Measurements from ENCODE around the gene ABCC4. TPM values are rescaled to one million over a fixed set of nuclear protein-coding genes. Genes with fewer than 3 reads are reported as not detected.

Gene ABCC4
- polyA plus RNA-seq, 1 donor from 2014 or later, result 2.4 TPM

DNA sequence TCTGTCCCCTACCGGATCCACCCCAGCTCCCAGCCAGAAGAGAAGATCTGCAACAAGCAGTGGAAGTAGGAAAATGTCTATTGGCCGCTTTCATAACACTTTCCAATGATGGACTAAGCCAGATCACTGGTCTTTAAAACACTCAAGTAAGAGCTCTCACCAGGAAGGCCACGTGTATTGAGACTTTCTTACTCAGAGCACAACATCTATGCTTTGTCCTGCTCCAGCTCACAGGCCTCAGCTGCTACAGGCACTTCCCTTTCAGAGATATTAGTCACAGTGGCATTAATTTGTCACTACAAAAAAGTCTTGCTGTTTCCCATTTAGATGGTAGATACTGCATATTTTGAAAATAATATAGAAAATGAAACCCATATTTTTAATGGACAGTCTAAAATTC, 164.2 kb downstream of the ABCC4 start:
- Histone ChIP-seq H3K27me3 (ENCODE audit: insufficient read depth, low read depth, low read length) (no peaks in the 10 kb centered on the region), H3K9me2 (ENCODE audit: insufficient read depth, low read length) (no peaks in the 10 kb centered on the region), H3K79me2 (replicated peaks; ENCODE audit: insufficient read depth, low read length) (no peaks in the 10 kb centered on the region)

DNA sequence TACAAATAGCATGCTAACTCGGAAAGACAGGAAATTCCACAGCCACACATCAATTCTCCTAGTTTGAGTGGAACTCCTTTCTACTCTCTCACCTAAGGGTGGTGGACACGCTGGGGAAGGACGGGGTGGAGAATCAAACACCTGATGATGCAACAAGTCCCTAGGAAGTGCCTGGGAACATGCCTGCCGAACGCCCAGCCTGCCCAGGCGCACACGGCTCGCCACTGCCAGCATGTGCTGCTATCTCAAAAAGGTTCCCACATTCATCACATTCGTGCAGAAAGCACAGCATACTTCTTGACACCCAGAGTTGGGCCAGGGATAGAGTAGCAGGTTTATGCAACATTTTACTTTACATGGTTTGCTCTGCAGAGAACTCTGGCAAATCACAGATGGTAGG, 164.6 kb downstream of the ABCC4 start:
- Histone ChIP-seq H2AFZ (ENCODE audit: low read depth, low read length) (no peak overlapping the region), H3K36me3 (ENCODE audit: insufficient read depth, low read length) (no peaks in the 10 kb centered on the region), H3K9me2 (ENCODE audit: insufficient read depth, low read length) (no peaks in the 10 kb centered on the region), H3F3A (ENCODE audit: insufficient read depth, low read length, poor library complexity, severe bottlenecking) (no peaks in the 10 kb centered on the region), H3K4me2 (ENCODE audit: low read length) (no peak overlapping the region), H3K9me3 (ENCODE audit: low read length) (no peaks in the 10 kb centered on the region), H3K27me3 (ENCODE audit: insufficient read depth, low read depth, low read length) (no peaks in the 10 kb centered on the region), H4K20me1 (ENCODE audit: insufficient read depth) (no peaks in the 10 kb centered on the region), H3K9ac (ENCODE audit: low read length) (no peak overlapping the region), H3K27ac (ENCODE audit: low read length) (no peak overlapping the region), H3K4me3 (ENCODE audit: low read length) (no peak overlapping the region), H3K79me2 (replicated peaks; ENCODE audit: insufficient read depth, low read length) (no peaks in the 10 kb centered on the region)
- no peak for TF ChIP-seq SMC3 (conservative IDR thresholded peaks at IDR 0.05; ENCODE audit: poor library complexity)
- no peak for TF ChIP-seq RAD21 (conservative IDR thresholded peaks at IDR 0.05)
- TF ChIP-seq EP300 (conservative IDR thresholded peaks at IDR 0.05; ENCODE audit: poor library complexity, severe bottlenecking), result no peak

More for the DNA sequence above, 164.2 kb downstream of the ABCC4 start:
- H4K20me1 ChIP-seq (ENCODE audit: insufficient read depth), result no peaks in the 10 kb centered on the region
- no peaks in the 10 kb centered on the region for H3F3A ChIP-seq (ENCODE audit: insufficient read depth, low read length, poor library complexity, severe bottlenecking)
- no peak overlapping the region for H2AFZ ChIP-seq (ENCODE audit: low read depth, low read length)
- no peaks in the 10 kb centered on the region for H3K9me3 ChIP-seq (ENCODE audit: low read length)
- H3K27ac ChIP-seq (ENCODE audit: low read length), result no peak overlapping the region
- no peak overlapping the region for H3K4me2 ChIP-seq (ENCODE audit: low read length)
- no peaks in the 10 kb centered on the region for H3K36me3 ChIP-seq (ENCODE audit: insufficient read depth, low read length)
- no peak overlapping the region for H3K9ac ChIP-seq (ENCODE audit: low read length)
- no peak overlapping the region for H3K4me3 ChIP-seq (ENCODE audit: low read length)
- TF ChIP-seq TAF1 (IDR thresholded peaks at IDR 0.05; ENCODE audit: low read depth), result no peak
- TF ChIP-seq, protein P1, sequence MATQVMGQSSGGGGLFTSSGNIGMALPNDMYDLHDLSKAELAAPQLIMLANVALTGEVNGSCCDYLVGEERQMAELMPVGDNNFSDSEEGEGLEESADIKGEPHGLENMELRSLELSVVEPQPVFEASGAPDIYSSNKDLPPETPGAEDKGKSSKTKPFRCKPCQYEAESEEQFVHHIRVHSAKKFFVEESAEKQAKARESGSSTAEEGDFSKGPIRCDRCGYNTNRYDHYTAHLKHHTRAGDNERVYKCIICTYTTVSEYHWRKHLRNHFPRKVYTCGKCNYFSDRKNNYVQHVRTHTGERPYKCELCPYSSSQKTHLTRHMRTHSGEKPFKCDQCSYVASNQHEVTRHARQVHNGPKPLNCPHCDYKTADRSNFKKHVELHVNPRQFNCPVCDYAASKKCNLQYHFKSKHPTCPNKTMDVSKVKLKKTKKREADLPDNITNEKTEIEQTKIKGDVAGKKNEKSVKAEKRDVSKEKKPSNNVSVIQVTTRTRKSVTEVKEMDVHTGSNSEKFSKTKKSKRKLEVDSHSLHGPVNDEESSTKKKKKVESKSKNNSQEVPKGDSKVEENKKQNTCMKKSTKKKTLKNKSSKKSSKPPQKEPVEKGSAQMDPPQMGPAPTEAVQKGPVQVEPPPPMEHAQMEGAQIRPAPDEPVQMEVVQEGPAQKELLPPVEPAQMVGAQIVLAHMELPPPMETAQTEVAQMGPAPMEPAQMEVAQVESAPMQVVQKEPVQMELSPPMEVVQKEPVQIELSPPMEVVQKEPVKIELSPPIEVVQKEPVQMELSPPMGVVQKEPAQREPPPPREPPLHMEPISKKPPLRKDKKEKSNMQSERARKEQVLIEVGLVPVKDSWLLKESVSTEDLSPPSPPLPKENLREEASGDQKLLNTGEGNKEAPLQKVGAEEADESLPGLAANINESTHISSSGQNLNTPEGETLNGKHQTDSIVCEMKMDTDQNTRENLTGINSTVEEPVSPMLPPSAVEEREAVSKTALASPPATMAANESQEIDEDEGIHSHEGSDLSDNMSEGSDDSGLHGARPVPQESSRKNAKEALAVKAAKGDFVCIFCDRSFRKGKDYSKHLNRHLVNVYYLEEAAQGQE (IDR thresholded peaks at IDR 0.05; ENCODE audit: borderline replicate concordance), result no peak
- no peak for TF ChIP-seq POLR2AphosphoS5 (IDR thresholded peaks at IDR 0.05)
- TF ChIP-seq, protein P2, sequence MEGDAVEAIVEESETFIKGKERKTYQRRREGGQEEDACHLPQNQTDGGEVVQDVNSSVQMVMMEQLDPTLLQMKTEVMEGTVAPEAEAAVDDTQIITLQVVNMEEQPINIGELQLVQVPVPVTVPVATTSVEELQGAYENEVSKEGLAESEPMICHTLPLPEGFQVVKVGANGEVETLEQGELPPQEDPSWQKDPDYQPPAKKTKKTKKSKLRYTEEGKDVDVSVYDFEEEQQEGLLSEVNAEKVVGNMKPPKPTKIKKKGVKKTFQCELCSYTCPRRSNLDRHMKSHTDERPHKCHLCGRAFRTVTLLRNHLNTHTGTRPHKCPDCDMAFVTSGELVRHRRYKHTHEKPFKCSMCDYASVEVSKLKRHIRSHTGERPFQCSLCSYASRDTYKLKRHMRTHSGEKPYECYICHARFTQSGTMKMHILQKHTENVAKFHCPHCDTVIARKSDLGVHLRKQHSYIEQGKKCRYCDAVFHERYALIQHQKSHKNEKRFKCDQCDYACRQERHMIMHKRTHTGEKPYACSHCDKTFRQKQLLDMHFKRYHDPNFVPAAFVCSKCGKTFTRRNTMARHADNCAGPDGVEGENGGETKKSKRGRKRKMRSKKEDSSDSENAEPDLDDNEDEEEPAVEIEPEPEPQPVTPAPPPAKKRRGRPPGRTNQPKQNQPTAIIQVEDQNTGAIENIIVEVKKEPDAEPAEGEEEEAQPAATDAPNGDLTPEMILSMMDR (IDR thresholded peaks at IDR 0.05; ENCODE audit: poor library complexity, severe bottlenecking), result no peak
- no peak for TF ChIP-seq EP300 (conservative IDR thresholded peaks at IDR 0.05; ENCODE audit: poor library complexity, severe bottlenecking)
- no peak for TF ChIP-seq MXI1 (conservative IDR thresholded peaks at IDR 0.05; ENCODE audit: poor library complexity, severe bottlenecking)
- no peak for TF ChIP-seq SMC3 (conservative IDR thresholded peaks at IDR 0.05; ENCODE audit: poor library complexity)
- TF ChIP-seq EZH2 (IDR thresholded peaks at IDR 0.05; ENCODE audit: borderline replicate concordance, insufficient read depth, low read length, poor library complexity, severe bottlenecking), result no peak
- no peak for TF ChIP-seq RAD21 (conservative IDR thresholded peaks at IDR 0.05)

DNA sequence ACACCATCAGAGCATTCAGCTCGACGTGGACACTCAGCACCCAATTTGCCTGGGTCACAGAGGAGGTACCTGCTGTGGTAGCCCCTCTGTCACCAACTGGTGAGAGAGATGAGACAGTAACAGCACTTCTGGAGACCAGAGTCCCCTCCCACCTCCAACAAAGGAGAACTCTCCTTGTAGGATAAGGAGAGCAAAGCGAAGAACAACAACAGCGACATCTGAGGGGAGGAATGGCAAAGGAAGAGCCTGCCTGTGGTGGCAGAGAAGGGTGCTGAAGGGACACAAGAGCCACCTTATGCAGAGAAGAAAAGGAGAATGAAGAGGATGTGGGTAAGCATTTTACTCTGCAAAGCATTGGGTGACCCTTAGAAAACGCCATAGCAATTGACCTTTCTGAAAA, 167.8 kb downstream of the ABCC4 start:
- Histone ChIP-seq H3F3A (ENCODE audit: insufficient read depth, low read length, poor library complexity, severe bottlenecking) (no peaks in the 10 kb centered on the region), H3K4me2 (ENCODE audit: low read length) (no peak overlapping the region), H3K9ac (ENCODE audit: low read length) (no peak overlapping the region)

More for the DNA sequence above, 167.8 kb downstream of the ABCC4 start:
- TF ChIP-seq, protein P1 (IDR thresholded peaks at IDR 0.05; ENCODE audit: borderline replicate concordance), result no peak
- TF ChIP-seq MXI1 (conservative IDR thresholded peaks at IDR 0.05; ENCODE audit: poor library complexity, severe bottlenecking) (no peak), TAF1 (IDR thresholded peaks at IDR 0.05; ENCODE audit: low read depth) (no peak), RAD21 (conservative IDR thresholded peaks at IDR 0.05) (no peak), SMC3 (conservative IDR thresholded peaks at IDR 0.05; ENCODE audit: poor library complexity) (no peak), POLR2AphosphoS5 (IDR thresholded peaks at IDR 0.05) (no peak), EP300 (conservative IDR thresholded peaks at IDR 0.05; ENCODE audit: poor library complexity, severe bottlenecking) (no peak), EZH2 (IDR thresholded peaks at IDR 0.05; ENCODE audit: borderline replicate concordance, insufficient read depth, low read length, poor library complexity, severe bottlenecking) (no peak)
- TF ChIP-seq, protein P2 (IDR thresholded peaks at IDR 0.05; ENCODE audit: poor library complexity, severe bottlenecking), result no peak
- no peaks in the 10 kb centered on the region for H3K27me3 ChIP-seq (ENCODE audit: insufficient read depth, low read depth, low read length)
- H3K4me3 ChIP-seq (ENCODE audit: low read length), result no peak overlapping the region
- H3K79me2 ChIP-seq (replicated peaks; ENCODE audit: insufficient read depth, low read length), result no peaks in the 10 kb centered on the region
- no peaks in the 10 kb centered on the region for H3K36me3 ChIP-seq (ENCODE audit: insufficient read depth, low read length)
- no peaks in the 10 kb centered on the region for H3K9me2 ChIP-seq (ENCODE audit: insufficient read depth, low read length)
- no peak overlapping the region for H2AFZ ChIP-seq (ENCODE audit: low read depth, low read length)
- H3K27ac ChIP-seq (ENCODE audit: low read length), result no peak overlapping the region
- no peaks in the 10 kb centered on the region for H4K20me1 ChIP-seq (ENCODE audit: insufficient read depth)
- H3K9me3 ChIP-seq (ENCODE audit: low read length), result no peaks in the 10 kb centered on the region

All from neural cell (in vitro differentiated cells).